Endothelial cell of umbilical vein (primary cell): ENCODE data around the gene HEATR5A. TPM values are rescaled to one million over a fixed set of nuclear protein-coding genes. Genes with fewer than 3 reads are reported as not detected.

Source experiments
- BruUV-seq: library from RNA; stranded (reverse); fragments of 400-500 nt; replicated peaks from 2 replicates; lab custom pipeline; 2021; lab: Mats Ljungman, UMichigan
- CTCF ChIA-PET: fragments of 300-600, 350-600 bp; sonication (Branson Sonifier 250); formaldehyde crosslinking; loops from one replicate; lab custom pipeline; 2021; ENCODE audit warnings: antibody characterized with exemption, inconsistent platforms; lab: Charles Lee
- POLR2A ChIA-PET: fragments of 300-600, 350-600 bp; sonication (Branson Sonifier 250); formaldehyde crosslinking; loops from one replicate; lab custom pipeline; 2021; ENCODE audit warnings: antibody characterized with exemption, inconsistent platforms; lab: Charles Lee
- DNase-seq: peaks from one replicate; pipeline ENCODE4 v3.0.0-alpha.2; 2011; ENCODE audit warnings: low read depth, low spot score
- FAIRE-seq: peaks from 2 replicates; lab custom pipeline; 2011; peaks lifted over from hg19 to GRCh38; lab: Jason Lieb, UNC
- H2AFZ ChIP-seq: 2 replicates; pipeline ENCODE4 v1.6.0; 2012; ENCODE audit warnings: low read depth, low read length, control low read depth, inconsistent platforms
- H3K27ac ChIP-seq: 2 replicates; pipeline ENCODE4 v1.5.1; 2011; ENCODE audit warnings: low read depth, mild to moderate bottlenecking, control low read depth, low read length, moderate library complexity; ENCODE audit not compliant: insufficient read depth
- H3K27me3 ChIP-seq, 2 experiments: 2 replicates each; pipeline versions ENCODE4 v1.6.0 to v1.6.1; 2011; ENCODE audit warnings: low read length in 2 of 2, mixed read lengths in 1 of 2; ENCODE audit not compliant: control insufficient read depth in 2 of 2, insufficient read depth in 2 of 2
- H3K36me3 ChIP-seq, 2 experiments: 2 replicates in 1 of 2; 3 replicates in 1 of 2; pipeline ENCODE4 v1.5.1; 2011; ENCODE audit warnings: low read length in 2 of 2, mild to moderate bottlenecking in 1 of 2, moderate library complexity in 1 of 2; ENCODE audit not compliant: control insufficient read depth in 2 of 2, insufficient read depth in 2 of 2; ENCODE audit errors: extremely low read depth in 1 of 2
- H3K4me1 ChIP-seq: 3 replicates; pipeline ENCODE4 v1.5.1; 2011; ENCODE audit warnings: mild to moderate bottlenecking, low read length; ENCODE audit not compliant: control insufficient read depth, insufficient read depth; ENCODE audit errors: extremely low read depth
- H3K4me2 ChIP-seq: 2 replicates; pipeline ENCODE4 v1.6.1; 2011; ENCODE audit warnings: low read length, control low read depth, mixed read lengths; ENCODE audit not compliant: insufficient read depth
- H3K4me3 ChIP-seq, 3 experiments: fragments of 200-600 bp in 1 of 3; sonication (generic), shearing (Covaris generic) in 1 of 3; replicated peaks in 1 of 3; 2 replicates each; pipeline ENCODE4 v1.5.1; 2011 to 2016; ENCODE audit warnings: control low read depth in 3 of 3, low read length in 3 of 3, mild to moderate bottlenecking in 2 of 3, inconsistent platforms in 1 of 3, low read depth in 1 of 3, moderate library complexity in 1 of 3; ENCODE audit not compliant: insufficient read depth in 1 of 3
- H3K79me2 ChIP-seq: 2 replicates; pipeline ENCODE4 v1.6.0; 2012; ENCODE audit warnings: low read length, inconsistent platforms; ENCODE audit not compliant: control insufficient read depth, insufficient read depth
- H3K9ac ChIP-seq: replicated peaks from 2 replicates; pipeline ENCODE3; 2011; ENCODE audit warnings: low read length, control low read depth; ENCODE audit not compliant: insufficient read depth; ENCODE audit errors: extremely low read depth
- H3K9me1 ChIP-seq: replicated peaks from 3 replicates; pipeline ENCODE4 v1.6.0; 2011; ENCODE audit warnings: mild to moderate bottlenecking, low read length; ENCODE audit not compliant: control insufficient read depth, insufficient read depth; ENCODE audit errors: extremely low read depth
- H3K9me3 ChIP-seq: replicated peaks from 2 replicates; pipeline ENCODE4 v1.5.1; 2012; ENCODE audit warnings: low read length, inconsistent platforms; ENCODE audit not compliant: control insufficient read depth, insufficient read depth
- H4K20me1 ChIP-seq: replicated peaks from 2 replicates; pipeline ENCODE3; 2011; ENCODE audit warnings: mild to moderate bottlenecking, low read length; ENCODE audit not compliant: control insufficient read depth, insufficient read depth; ENCODE audit errors: extremely low read depth
- EZH2 ChIP-seq: IDR thresholded peaks from 2 replicates; pipeline ENCODE4 v1.6.1; 2012; ENCODE audit warnings: borderline replicate concordance, low read depth, mild to moderate bottlenecking, moderate library complexity, low read length, inconsistent platforms; ENCODE audit not compliant: severe bottlenecking
- FOS ChIP-seq: IDR thresholded peaks from 2 replicates; pipeline ENCODE4 v1.6.1; 2011; ENCODE audit warnings: mild to moderate bottlenecking, low read length, moderate library complexity, borderline replicate concordance; ENCODE audit not compliant: insufficient read depth
- GATA2 ChIP-seq: IDR thresholded peaks from 2 replicates; pipeline ENCODE4 v1.7.0; 2011; ENCODE audit warnings: low read depth, mild to moderate bottlenecking, moderate library complexity, mixed read lengths, low read length; ENCODE audit not compliant: insufficient read length, insufficient read depth
- JUN ChIP-seq: IDR thresholded peaks from 2 replicates; pipeline ENCODE4 v1.6.1; 2011; ENCODE audit warnings: borderline replicate concordance, low read depth; ENCODE audit not compliant: insufficient read length, insufficient read depth
- MYC ChIP-seq: IDR thresholded peaks from one replicate; pipeline ENCODE4 v1.6.1; 2011; ENCODE audit warnings: mild to moderate bottlenecking, low read depth, low read length
- POLR2A ChIP-seq: IDR thresholded peaks from 2 replicates; pipeline ENCODE4 v1.6.1; 2012; ENCODE audit warnings: low read depth, mild to moderate bottlenecking, control low read depth, low read length
- POLR2AphosphoS5 ChIP-seq: IDR thresholded peaks from 2 replicates; pipeline ENCODE4 v1.6.1; 2012; ENCODE audit warnings: low read depth, mild to moderate bottlenecking, control low read depth, low read length, moderate library complexity; ENCODE audit not compliant: insufficient read depth
- dilution Hi-C: fragments of 300-500 bp; cut with MboI; formaldehyde crosslinking; loops from one replicate; pipeline ENCODE4 v1.15.0; 2019; ENCODE audit warnings: low sequenced_read_pairs; ENCODE audit not compliant: extremely low pct_ligation_motif_present
- intact Hi-C: fragments of 100-400 bp; cut with micrococcal nuclease; formaldehyde crosslinking; loops from one replicate; pipeline ENCODE4 v1.10.0; 2022
- polyA plus RNA-seq, 4 experiments: library from polyadenylated mRNA; depleted of rRNA in 3 of 4; stranded (reverse) in 3 of 4; unstranded in 1 of 4; fragments of >200 nt; gene quantifications; 2 replicates each; pipeline versions ENCODE4 v1.2.1 to v1.2.3, GENCODE V29; 2011 to 2012; ENCODE audit warnings: missing spikeins in 1 of 4
- total RNA-seq: library from RNA; stranded (reverse); gene quantifications from 2 replicates; pipeline ENCODE4 v1.2.3, GENCODE V29; 2021
- TF ChIP-seq, protein P1 (sequence below): IDR thresholded peaks from 2 replicates; pipeline ENCODE4 v1.6.1; 2011; ENCODE audit not compliant: insufficient read depth, insufficient read length
- TF ChIP-seq, protein P2 (sequence below), 2 donors: IDR thresholded peaks; 1 replicate in 1 of 2; 2 replicates in 1 of 2; pipeline ENCODE4 v1.5.1; 2011; ENCODE audit warnings: low read length in 2 of 2, mild to moderate bottlenecking in 2 of 2, moderate library complexity in 2 of 2, control low read depth in 1 of 2, inconsistent platforms in 1 of 2, low read depth in 1 of 2; ENCODE audit not compliant: insufficient read depth in 1 of 2; ENCODE audit errors: extremely low read depth in 1 of 2

HEATR5A gene
- total and polyA plus RNA-seq, 2 donors (not counting 3 experiments of a cell fraction or from before 2014, with no cell fraction given) = 12.6 to 45.3 TPM

DNA sequence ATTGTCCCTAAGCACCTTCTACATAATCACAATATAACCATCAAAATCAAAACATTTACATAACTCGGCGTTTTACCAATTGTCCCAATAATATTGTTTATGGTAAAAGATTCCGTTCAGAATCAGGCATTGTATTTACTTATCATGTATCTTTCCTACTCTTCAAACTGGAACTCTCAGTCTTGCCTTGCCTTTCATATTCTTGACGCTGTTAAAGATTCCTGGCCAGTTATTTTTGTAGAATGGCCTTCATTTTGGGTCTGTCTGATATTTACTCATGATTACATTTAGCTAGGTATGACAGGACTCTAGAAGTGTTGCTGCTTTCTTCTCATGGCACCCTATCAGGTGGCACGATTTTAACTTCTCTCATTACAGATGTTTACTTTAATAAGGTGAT is 850 bp upstream of the HEATR5A start:
- Histone ChIP-seq H3K9ac (no peak overlapping the region), H3K9me1 (no peaks in the 10 kb centered on the region), H3K4me2 (peak overlapping the region; percentile 87), H3K27ac (no peak overlapping the region), H3K9me3 (no peaks in the 10 kb centered on the region), H4K20me1 (no peaks in the 10 kb centered on the region), H3K79me2 (peaks cover 20% of the 10 kb centered on the region), H3K27me3 (no peaks in the 10 kb centered on the region), H3K4me1 (peaks cover 13% of the 10 kb centered on the region), H2AFZ (peak overlapping the region; percentile 98), H3K4me3 (no peak overlapping the region), H3K36me3 (no peaks in the 10 kb centered on the region)
- DNase-seq (no peak), FAIRE-seq (no peak)
- BruUV-seq = no TSS peak
- ChIA-PET POLR2A (interaction anchor here (1.6 kb wide), 1 partner anchor 36 kb away, joined by 15 read pairs; the partner anchor contains the start of gene DTD2), CTCF (interaction anchor here (2.2 kb wide), 1 partner anchor 29 kb away, joined by 15 read pairs; no protein-coding TSS in a partner anchor)
- intact Hi-C loops = loop anchor here (2.0 kb wide), 2 partner anchors 60 to 216 kb away; no protein-coding TSS in a partner anchor
- dilution Hi-C loops = no loop called here
- TF ChIP-seq MYC = no peak
- TF ChIP-seq EZH2 = no peak
- no peak for TF ChIP-seq FOS
- no peak for TF ChIP-seq POLR2AphosphoS5
- no peak for TF ChIP-seq POLR2A
- no peak for TF ChIP-seq GATA2
- TF ChIP-seq, protein P1, sequence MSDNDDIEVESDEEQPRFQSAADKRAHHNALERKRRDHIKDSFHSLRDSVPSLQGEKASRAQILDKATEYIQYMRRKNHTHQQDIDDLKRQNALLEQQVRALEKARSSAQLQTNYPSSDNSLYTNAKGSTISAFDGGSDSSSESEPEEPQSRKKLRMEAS = no peak
- TF ChIP-seq JUN = no peak
- TF ChIP-seq, protein P2, sequence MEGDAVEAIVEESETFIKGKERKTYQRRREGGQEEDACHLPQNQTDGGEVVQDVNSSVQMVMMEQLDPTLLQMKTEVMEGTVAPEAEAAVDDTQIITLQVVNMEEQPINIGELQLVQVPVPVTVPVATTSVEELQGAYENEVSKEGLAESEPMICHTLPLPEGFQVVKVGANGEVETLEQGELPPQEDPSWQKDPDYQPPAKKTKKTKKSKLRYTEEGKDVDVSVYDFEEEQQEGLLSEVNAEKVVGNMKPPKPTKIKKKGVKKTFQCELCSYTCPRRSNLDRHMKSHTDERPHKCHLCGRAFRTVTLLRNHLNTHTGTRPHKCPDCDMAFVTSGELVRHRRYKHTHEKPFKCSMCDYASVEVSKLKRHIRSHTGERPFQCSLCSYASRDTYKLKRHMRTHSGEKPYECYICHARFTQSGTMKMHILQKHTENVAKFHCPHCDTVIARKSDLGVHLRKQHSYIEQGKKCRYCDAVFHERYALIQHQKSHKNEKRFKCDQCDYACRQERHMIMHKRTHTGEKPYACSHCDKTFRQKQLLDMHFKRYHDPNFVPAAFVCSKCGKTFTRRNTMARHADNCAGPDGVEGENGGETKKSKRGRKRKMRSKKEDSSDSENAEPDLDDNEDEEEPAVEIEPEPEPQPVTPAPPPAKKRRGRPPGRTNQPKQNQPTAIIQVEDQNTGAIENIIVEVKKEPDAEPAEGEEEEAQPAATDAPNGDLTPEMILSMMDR (IDR thresholded peaks at IDR 0.05; ENCODE audit: extremely low read depth in 1 of 2, insufficient read depth in 1 of 2, low read depth in 1 of 2, low read length in 2 of 2) = no peak
